Lower lobe of right lung (tissue), 2 donors: ENCODE results near the gene AKT1. TPM values are rescaled to one million over a fixed set of nuclear protein-coding genes. Genes with fewer than 3 reads are reported as not detected.

ENCODE experiments used
- ATAC-seq, 2 donors: fragments of 200-7000 bp; cut with Tn5 transposase; one replicate each; pipeline ENCODE4 v1.9.1; 2020 to 2022; ENCODE audit warnings: mild to moderate bottlenecking in 2 of 2, moderate library complexity in 2 of 2
- DNase-seq: peaks from one replicate; pipeline ENCODE4 v3.0.0-alpha.2; 2020
- H3K27ac ChIP-seq: fragments of 200-600 bp; one replicate; pipeline ENCODE4 v1.8.0; 2022
- H3K27me3 ChIP-seq: fragments of 200-600 bp; one replicate; pipeline ENCODE4 v1.8.0; 2022; ENCODE audit warnings: low read depth
- H3K36me3 ChIP-seq: fragments of 200-600 bp; one replicate; pipeline ENCODE4 v1.8.0; 2022; ENCODE audit warnings: mild to moderate bottlenecking
- H3K4me1 ChIP-seq: fragments of 200-600 bp; one replicate; pipeline ENCODE4 v1.8.0; 2022
- H3K4me3 ChIP-seq: fragments of 200-600 bp; one replicate; pipeline ENCODE4 v1.8.0; 2022; ENCODE audit warnings: mild to moderate bottlenecking
- H3K9me3 ChIP-seq: fragments of 200-600 bp; one replicate; pipeline ENCODE4 v1.8.0; 2022
- intact Hi-C: fragments of 100-400 bp; cut with DNase I; formaldehyde crosslinking; loops from one replicate; pipeline ENCODE4 v1.11.0; 2022
- total RNA-seq: library from RNA; stranded (reverse); fragmentation: NEBNext Ultra II Directional; extraction: Animal tissue kit (Norgen Biotek cat#: 25700); gene quantifications from one replicate; pipeline ENCODE4 v1.2.1, GENCODE V29; 2021
- TF ChIP-seq, protein P1 (sequence below): fragments of 200-600 bp; IDR thresholded peaks from one replicate; pipeline ENCODE4 v1.8.0; 2022; ENCODE audit warnings: antibody characterized with exemption, mild to moderate bottlenecking
- donor health status: DM: no; HTN: yes; CAD: no; lungs with severe emphysema.

The AKT1 gene
- total RNA-seq, 1 donor from 2014 or later: 154 TPM

GRCh38 chr14:104755621-104756020, 39.9 kb downstream of the AKT1 start:
- TF ChIP-seq, protein P1, sequence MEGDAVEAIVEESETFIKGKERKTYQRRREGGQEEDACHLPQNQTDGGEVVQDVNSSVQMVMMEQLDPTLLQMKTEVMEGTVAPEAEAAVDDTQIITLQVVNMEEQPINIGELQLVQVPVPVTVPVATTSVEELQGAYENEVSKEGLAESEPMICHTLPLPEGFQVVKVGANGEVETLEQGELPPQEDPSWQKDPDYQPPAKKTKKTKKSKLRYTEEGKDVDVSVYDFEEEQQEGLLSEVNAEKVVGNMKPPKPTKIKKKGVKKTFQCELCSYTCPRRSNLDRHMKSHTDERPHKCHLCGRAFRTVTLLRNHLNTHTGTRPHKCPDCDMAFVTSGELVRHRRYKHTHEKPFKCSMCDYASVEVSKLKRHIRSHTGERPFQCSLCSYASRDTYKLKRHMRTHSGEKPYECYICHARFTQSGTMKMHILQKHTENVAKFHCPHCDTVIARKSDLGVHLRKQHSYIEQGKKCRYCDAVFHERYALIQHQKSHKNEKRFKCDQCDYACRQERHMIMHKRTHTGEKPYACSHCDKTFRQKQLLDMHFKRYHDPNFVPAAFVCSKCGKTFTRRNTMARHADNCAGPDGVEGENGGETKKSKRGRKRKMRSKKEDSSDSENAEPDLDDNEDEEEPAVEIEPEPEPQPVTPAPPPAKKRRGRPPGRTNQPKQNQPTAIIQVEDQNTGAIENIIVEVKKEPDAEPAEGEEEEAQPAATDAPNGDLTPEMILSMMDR: no peak
- peaks cover 54% of the 10 kb centered on the region for H3K36me3 ChIP-seq
- DNase-seq: no peak

DNA sequence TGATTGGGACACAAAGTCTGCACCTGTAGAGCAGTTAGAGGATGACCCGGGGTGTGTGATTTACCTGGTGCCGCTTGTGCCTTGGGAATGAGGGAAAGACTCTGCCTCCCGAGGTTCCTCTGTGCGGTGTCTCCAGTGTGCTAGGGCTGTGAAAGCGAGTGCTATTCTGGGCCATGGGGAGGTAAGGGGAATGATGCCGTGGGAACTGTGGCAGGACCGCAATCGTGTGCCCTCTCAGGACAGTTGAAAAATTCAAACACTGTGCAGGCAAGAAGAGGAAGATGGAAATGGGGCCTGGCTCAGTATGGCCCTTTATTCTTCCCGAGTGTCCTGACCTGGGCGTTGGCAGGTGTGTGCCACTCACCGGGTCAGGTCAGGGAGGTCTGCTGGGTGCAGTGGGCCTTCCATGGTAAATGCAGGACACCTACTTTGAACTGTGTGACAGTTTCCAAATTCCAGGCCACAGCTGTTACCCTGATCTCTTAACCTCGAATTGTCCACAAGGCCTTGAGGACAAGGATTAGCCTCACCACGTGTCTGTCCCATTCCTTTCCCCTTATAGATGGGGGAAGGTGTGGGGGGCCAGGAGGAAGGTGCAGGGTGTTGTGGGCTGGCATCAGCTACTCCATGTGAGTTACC, 41.2 kb downstream of the AKT1 start:
- intact Hi-C loops: no loop called here
- peaks cover 43% of the 10 kb centered on the region for H3K36me3 ChIP-seq
- H3K27me3 ChIP-seq: no peaks in the 10 kb centered on the region
- H3K27ac ChIP-seq: peak overlapping the region; percentile 98
- peaks cover 22% of the 10 kb centered on the region for H3K4me1 ChIP-seq
- H3K9me3 ChIP-seq: no peaks in the 10 kb centered on the region
- TF ChIP-seq, protein P1: no peak
- H3K4me3 ChIP-seq: peak overlapping the region; percentile 98
- ATAC-seq (no peak), DNase-seq (no peak)

More at GRCh38 chr14:104755621-104756020, 39.9 kb downstream of the AKT1 start:
- ATAC-seq: no peak
- Histone ChIP-seq H3K27ac (no peak overlapping the region), H3K4me3 (no peak overlapping the region), H3K4me1 (peaks cover 22% of the 10 kb centered on the region), H3K9me3 (no peaks in the 10 kb centered on the region), H3K27me3 (no peaks in the 10 kb centered on the region)
- intact Hi-C loops: no loop called here

DNA sequence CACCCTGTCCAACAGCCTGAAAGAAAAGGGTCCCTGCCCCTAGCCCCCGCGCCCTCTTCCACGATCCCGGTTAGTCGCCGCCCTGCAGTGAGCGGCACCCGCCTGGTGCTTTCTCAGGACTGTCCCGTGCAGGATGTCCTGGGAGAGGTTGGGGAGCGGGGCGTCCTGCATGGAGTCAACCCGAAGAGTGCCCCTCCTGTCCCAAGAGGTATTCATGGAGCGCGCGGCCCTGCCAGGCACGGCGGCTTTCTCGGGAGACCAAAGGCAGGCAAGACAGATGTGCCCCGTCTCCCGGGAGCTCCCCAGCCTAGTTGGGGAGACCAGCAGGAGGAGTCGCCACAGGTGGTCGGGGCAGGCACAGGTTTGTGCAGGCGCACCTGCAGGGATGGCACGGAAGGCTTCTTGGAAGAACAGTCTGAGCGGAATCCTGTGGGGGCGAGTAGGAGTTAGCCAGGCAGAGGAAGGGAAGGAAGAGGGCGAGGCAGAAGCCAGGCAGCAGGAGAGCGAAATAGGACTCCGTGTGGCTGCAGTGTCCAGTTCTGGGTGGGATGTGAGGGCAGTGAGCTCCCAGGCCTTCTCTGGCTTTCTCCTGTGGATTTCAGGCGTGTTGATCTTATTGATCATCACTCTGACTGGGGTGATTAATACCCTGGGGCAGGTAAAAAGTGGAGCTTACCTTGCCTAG, 41.9 kb downstream of the AKT1 start:
- intact Hi-C loops: no loop called here
- Histone ChIP-seq H3K27me3 (no peaks in the 10 kb centered on the region), H3K9me3 (no peaks in the 10 kb centered on the region), H3K27ac (peak overlapping the region; percentile 98), H3K36me3 (peaks cover 37% of the 10 kb centered on the region), H3K4me3 (peak overlapping the region; percentile 98), H3K4me1 (peaks cover 22% of the 10 kb centered on the region)
- DNase-seq (no peak), ATAC-seq (peak; percentile 4 to 18)
- TF ChIP-seq, protein P1: no peak

DNA sequence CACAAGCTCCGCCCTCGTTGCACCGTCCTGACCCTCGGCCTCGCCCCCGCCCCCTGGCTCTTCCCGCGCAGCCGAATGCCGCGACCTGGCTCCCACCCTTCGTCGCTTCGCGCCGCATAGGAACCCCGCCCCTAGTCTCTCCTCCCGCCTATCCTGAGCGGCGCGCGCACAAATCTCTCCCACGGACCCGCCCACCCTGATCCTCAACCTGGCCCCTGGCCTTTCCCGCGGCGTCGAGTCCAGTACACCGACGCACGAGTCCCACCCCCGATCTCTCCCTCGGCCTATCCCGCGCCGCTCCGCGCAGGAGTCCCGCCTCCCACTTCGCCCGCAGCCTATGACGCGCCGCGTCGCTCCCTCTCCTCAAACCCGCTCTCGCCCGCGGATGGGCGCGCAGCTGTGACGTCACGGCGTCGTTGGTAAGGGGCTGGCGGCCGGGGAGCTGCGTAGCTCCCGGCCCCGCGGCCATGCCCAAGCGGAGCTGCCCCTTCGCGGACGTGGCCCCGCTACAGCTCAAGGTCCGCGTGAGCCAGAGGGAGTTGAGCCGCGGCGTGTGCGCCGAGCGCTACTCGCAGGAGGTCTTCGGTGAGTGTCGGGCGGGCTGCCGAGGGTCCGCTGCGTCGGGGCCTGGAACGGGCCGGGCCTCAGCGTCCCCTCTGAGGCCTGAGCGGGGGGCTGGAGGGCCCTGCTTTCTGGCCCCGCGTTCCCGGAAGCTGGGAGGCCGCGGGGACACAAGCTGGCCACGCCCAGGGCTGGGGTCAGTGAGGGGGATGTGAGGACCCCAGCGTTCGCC, 42.6 kb downstream of the AKT1 start, which contains the start of gene SIVA1:
SIVA1 (plus strand) TSS at position 413 of the 793 bp plus-strand sequence; CDS start at position 468, 55 bp downstream.
- intact Hi-C loops: no loop called here
- DNase-seq (peak; percentile 100), ATAC-seq (peak; percentile 97)
- peaks cover 29% of the 10 kb centered on the region for H3K36me3 ChIP-seq
- H3K4me1 ChIP-seq: peaks cover 22% of the 10 kb centered on the region
- no peaks in the 10 kb centered on the region for H3K27me3 ChIP-seq
- TF ChIP-seq, protein P1: no peak
- no peaks in the 10 kb centered on the region for H3K9me3 ChIP-seq
- peak within 1 kb of the TSS; percentile 98 for H3K27ac ChIP-seq
- peak within 1 kb of the TSS; percentile 98 for H3K4me3 ChIP-seq

DNA sequence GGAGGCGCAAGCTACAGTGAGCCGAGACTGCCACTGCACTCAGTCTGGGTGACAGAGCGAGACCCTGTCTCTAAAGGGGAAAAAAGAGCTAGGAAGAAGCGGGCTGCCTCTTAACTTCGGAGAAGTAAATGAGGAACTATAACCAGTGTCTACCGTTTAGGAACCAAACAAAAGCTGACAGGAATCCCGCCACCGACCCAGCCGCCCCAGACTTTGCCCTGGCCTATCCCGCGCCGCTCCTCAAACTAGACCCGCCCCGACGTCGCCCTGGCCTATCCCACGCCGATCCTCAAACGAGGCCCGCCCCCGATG, 43.2 kb downstream of the AKT1 start:
- Histone ChIP-seq H3K27ac (peak overlapping the region; percentile 98), H3K4me3 (peak overlapping the region; percentile 98), H3K36me3 (peaks cover 24% of the 10 kb centered on the region), H3K27me3 (no peaks in the 10 kb centered on the region), H3K9me3 (no peaks in the 10 kb centered on the region), H3K4me1 (peaks cover 22% of the 10 kb centered on the region)
- ATAC-seq (no peak), DNase-seq (no peak)
- intact Hi-C loops: no loop called here
- TF ChIP-seq, protein P1: no peak
